Measurements from ENCODE around the gene AMMECR1L. TPM values are rescaled to one million over a fixed set of nuclear protein-coding genes. Genes with fewer than 3 reads are reported as not detected.

The AMMECR1L gene
- total RNA-seq, 4 donors from 2014 or later = 7.6 to 10.4 (median 9.0) TPM

- DNase-seq (no peak), ATAC-seq (no peak)
- intact Hi-C loops (cut with DNase I; ENCODE audit: low total_unique reads) = no loop called here
- Histone ChIP-seq H3K4me3 (no peak overlapping the region), H3K4me1 (peaks cover 0 to 7% of the 10 kb centered on the region in 2 donors), H3K27me3 (no peaks in the 10 kb centered on the region), H3K9me3 (no peaks in the 10 kb centered on the region), H3K27ac (no peak overlapping the region), H3K36me3 (peaks cover 0 to 65% of the 10 kb centered on the region in 2 donors)
- in situ Hi-C loops (cut with MboI; ENCODE audit: low sequenced_read_pairs in 4 of 4) = no loop called here
- TF ChIP-seq POLR2A (IDR thresholded peaks at IDR 0.05) = no peak
- TF ChIP-seq CTCF (IDR thresholded peaks at IDR 0.05 in 4 of 5, conservative IDR thresholded peaks at IDR 0.05 in 1 of 5) = no peak
Measured at GRCh38 chr2:127864877-127865276, 20.9 kb downstream of the AMMECR1L start.

GRCh38 chr2:127862228-127862627, 23.5 kb downstream of the AMMECR1L start:
- ATAC-seq (no peak), DNase-seq (no peak)
- Histone ChIP-seq H3K36me3 (peaks cover 0 to 47% of the 10 kb centered on the region in 2 donors), H3K4me3 (no peak overlapping the region), H3K9me3 (no peaks in the 10 kb centered on the region), H3K4me1 (peaks cover under 1 to 16% of the 10 kb centered on the region in 2 donors), H3K27me3 (no peaks in the 10 kb centered on the region), H3K27ac (no peak overlapping the region)
- in situ Hi-C loops (cut with MboI; ENCODE audit: low sequenced_read_pairs in 4 of 4) = no loop called here
- no peak for TF ChIP-seq CTCF (IDR thresholded peaks at IDR 0.05 in 4 of 5, conservative IDR thresholded peaks at IDR 0.05 in 1 of 5)
- TF ChIP-seq POLR2A (IDR thresholded peaks at IDR 0.05) = no peak
- intact Hi-C loops (cut with DNase I; ENCODE audit: low total_unique reads) = no loop called here

GRCh38 chr2:127860130-127860529, 25.6 kb downstream of the AMMECR1L start:
- ATAC-seq (no peak), DNase-seq (no peak)
- Histone ChIP-seq H3K27ac (peak overlapping the region in 1 of 4 donors; percentile 39), H3K4me1 (peaks cover 8 to 27% of the 10 kb centered on the region in 2 donors), H3K4me3 (no peak overlapping the region), H3K36me3 (peaks cover 0 to 26% of the 10 kb centered on the region in 2 donors), H3K27me3 (no peaks in the 10 kb centered on the region), H3K9me3 (no peaks in the 10 kb centered on the region)
- intact Hi-C loops (cut with DNase I; ENCODE audit: low total_unique reads) = no loop called here
- no peak for TF ChIP-seq POLR2A (IDR thresholded peaks at IDR 0.05)
- TF ChIP-seq CTCF (IDR thresholded peaks at IDR 0.05 in 4 of 5, conservative IDR thresholded peaks at IDR 0.05 in 1 of 5) = no peak
- in situ Hi-C loops (cut with MboI; ENCODE audit: low sequenced_read_pairs in 4 of 4) = no loop called here

GRCh38 chr2:127859712-127860085, 26.1 kb downstream of the AMMECR1L start:
- no peaks in the 10 kb centered on the region for H3K27me3 ChIP-seq
- no peaks in the 10 kb centered on the region for H3K9me3 ChIP-seq
- TF ChIP-seq CTCF (IDR thresholded peaks at IDR 0.05 in 4 of 5, conservative IDR thresholded peaks at IDR 0.05 in 1 of 5) = no peak
- TF ChIP-seq POLR2A (IDR thresholded peaks at IDR 0.05) = no peak
- H3K36me3 ChIP-seq = peaks cover 0 to 23% of the 10 kb centered on the region in 2 donors
- in situ Hi-C loops (cut with MboI; ENCODE audit: low sequenced_read_pairs in 4 of 4) (no loop called here), intact Hi-C loops (cut with DNase I; ENCODE audit: low total_unique reads) (loop anchor here (2.0 to 10.0 kb wide), 3 partner anchors 27 to 285 kb away; partner anchors contain the start of gene SAP130)
- peaks cover 8 to 27% of the 10 kb centered on the region in 2 donors for H3K4me1 ChIP-seq
- no peak overlapping the region for H3K4me3 ChIP-seq
- DNase-seq = no peak
- peak overlapping the region in 1 of 4 donors; percentile 39 for H3K27ac ChIP-seq
- ATAC-seq = no peak
